HG02870 (cell line): ENCODE results near the gene CXXC5.

Experiments used
- ATAC-seq: cut with Tn5 transposase; IDR thresholded peaks from one replicate; pipeline ENCODE4 v1.9.1; 2021; ENCODE audit warnings: mild to moderate bottlenecking, moderate library complexity; ENCODE audit not compliant: unreplicated experiment

Gene CXXC5

DNA sequence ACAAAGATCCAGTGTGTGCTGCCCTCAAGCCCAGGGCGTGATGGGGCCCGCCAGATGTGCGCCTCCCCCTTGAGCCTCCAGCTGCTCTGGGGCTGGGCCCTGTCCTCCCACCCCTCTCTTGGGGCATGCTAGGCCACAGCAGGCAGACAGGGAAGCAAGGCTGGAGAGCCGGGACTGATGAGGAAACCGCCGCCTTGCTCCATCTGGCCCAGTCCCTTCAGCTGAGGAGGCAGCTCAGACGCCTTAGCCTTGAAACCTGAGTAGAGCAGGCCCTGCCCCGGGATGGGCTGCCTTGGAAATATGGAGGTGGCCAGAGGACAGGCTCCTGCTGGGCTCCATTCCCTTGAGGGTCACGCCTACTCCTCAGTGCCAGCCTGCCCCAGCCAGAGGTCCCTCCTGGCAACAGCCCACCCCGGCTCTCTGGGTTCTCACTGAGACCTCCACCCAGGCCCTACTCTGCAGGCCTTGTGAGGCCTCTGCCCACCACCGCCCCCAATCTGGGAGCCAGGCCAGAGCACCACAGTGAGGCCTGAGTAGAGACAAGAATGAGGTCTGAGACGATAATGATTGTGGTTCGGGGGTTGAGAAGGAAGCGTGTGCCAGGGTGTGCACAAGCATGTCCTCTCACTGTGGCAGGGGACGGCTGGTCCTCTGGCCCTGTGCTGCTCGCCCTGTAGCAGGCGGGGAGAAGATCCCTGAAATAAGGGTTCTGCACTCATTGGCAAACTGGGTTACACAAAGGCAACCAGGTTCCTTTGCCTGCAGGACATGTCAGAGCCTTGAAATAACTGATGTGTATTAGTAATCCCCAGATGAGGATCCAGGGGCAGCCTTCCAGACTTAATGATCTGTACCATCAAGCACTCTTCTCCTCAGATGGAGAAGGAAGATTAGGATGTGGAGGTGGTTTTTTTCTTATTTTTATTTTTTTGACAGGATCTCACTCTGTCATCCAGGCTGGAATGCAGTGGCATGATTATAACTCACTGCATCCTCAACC is 30.9 kb downstream of the CXXC5 start:
- no peak for ATAC-seq

DNA sequence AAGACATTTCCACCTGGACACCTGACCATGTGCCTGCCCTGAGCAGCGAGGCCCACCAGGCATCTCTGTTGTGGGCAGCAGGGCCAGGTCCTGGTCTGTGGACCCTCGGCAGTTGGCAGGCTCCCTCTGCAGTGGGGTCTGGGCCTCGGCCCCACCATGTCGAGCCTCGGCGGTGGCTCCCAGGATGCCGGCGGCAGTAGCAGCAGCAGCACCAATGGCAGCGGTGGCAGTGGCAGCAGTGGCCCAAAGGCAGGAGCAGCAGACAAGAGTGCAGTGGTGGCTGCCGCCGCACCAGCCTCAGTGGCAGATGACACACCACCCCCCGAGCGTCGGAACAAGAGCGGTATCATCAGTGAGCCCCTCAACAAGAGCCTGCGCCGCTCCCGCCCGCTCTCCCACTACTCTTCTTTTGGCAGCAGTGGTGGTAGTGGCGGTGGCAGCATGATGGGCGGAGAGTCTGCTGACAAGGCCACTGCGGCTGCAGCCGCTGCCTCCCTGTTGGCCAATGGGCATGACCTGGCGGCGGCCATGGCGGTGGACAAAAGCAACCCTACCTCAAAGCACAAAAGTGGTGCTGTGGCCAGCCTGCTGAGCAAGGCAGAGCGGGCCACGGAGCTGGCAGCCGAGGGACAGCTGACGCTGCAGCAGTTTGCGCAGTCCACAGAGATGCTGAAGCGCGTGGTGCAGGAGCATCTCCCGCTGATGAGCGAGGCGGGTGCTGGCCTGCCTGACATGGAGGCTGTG is 32.4 kb downstream of the CXXC5 start:
- ATAC-seq: no peak

DNA sequence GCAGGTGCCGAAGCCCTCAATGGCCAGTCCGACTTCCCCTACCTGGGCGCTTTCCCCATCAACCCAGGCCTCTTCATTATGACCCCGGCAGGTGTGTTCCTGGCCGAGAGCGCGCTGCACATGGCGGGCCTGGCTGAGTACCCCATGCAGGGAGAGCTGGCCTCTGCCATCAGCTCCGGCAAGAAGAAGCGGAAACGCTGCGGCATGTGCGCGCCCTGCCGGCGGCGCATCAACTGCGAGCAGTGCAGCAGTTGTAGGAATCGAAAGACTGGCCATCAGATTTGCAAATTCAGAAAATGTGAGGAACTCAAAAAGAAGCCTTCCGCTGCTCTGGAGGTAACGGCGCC is 32.9 kb downstream of the CXXC5 start:
- ATAC-seq: no peak

DNA sequence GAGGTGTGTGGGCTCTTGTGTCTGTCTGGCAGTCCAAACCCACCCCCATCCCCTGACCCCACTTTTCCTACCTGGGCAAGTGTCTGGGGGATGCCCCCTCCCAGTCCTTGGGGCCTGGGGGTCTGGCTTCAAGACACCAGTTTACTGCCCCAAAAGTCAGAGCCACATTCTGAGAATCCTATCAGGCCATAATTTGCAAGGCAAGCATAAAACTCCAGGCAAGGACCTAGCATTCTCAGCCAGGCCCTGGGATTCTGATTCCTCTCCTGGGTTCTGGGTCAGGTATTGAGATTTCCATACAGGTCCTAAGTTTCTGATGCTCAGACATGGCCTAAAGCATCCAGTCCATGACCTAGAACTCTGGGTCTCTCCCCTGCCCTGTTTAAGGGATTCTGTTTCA is 33.3 kb downstream of the CXXC5 start:
- no peak for ATAC-seq

DNA sequence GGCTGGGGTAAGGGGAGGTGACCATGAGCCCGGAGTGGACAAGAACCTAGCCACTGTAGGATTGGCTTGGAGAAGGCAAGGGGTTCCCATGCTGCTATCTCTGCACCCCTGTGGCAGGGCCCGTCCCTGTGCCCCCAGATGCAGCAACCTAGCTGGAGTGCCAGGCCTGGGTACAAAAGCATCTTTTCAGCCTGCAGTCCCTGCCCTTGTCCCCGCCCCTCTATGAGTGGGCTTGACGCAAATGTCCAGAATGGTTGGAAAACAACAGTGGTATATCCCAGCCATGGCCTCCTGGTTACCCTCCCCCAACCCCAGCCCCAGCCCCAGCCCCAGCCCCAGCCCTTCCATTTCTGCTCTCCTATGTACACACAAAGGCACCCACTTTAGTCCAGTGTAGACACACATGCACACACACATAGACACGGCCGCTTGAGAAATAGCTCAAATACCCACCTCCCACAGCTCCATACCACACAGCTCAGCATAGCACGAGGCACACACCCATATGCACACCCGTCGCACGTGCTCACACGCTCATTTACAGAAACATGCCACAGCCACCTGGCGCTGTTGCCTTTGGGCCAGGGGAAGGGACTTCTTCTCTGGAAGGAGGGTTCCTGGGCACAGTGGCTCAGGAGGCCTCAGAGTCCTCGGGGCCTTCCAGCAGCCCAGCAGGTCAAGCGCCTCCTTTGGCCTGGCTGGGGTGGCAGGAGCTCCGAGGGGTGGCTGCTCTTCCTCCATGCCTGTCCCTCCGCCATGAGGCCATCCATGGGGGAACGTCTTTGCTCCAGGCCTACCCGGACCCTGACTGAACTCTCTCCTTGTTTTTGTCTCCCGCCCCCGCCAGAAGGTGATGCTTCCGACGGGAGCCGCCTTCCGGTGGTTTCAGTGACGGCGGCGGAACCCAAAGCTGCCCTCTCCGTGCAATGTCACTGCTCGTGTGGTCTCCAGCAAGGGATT is 34.1 kb downstream of the CXXC5 start:
- ATAC-seq: no peak

DNA sequence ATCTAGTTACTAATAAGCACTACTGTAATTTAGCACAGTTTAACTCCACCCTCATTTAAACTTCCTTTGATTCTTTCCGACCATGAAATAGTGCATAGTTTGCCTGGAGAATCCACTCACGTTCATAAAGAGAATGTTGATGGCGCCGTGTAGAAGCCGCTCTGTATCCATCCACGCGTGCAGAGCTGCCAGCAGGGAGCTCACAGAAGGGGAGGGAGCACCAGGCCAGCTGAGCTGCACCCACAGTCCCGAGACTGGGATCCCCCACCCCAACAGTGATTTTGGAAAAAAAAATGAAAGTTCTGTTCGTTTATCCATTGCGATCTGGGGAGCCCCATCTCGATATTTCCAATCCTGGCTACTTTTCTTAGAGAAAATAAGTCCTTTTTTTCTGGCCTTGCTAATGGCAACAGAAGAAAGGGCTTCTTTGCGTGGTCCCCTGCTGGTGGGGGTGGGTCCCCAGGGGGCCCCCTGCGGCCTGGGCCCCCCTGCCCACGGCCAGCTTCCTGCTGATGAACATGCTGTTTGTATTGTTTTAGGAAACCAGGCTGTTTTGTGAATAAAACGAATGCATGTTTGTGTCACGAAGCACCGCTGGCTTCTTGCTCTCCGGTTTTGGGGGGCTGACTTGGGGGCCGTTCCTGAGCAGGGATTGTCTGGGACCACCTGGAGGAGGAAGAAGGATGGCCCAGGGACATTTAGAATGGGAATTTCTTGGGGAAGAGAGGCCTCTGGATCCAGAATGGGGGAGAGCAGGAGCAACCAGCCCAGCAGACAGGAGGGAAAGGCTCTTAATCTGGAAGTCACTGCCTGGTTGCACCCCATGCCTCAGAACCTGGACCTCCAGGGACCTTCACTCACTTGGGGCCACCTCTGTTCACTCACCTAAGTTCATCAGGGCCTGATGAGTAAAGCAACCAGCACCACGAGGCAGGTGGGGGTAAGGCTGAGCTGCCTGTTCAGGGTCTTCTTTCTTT is 35.4 kb downstream of the CXXC5 start:
- no peak for ATAC-seq

DNA sequence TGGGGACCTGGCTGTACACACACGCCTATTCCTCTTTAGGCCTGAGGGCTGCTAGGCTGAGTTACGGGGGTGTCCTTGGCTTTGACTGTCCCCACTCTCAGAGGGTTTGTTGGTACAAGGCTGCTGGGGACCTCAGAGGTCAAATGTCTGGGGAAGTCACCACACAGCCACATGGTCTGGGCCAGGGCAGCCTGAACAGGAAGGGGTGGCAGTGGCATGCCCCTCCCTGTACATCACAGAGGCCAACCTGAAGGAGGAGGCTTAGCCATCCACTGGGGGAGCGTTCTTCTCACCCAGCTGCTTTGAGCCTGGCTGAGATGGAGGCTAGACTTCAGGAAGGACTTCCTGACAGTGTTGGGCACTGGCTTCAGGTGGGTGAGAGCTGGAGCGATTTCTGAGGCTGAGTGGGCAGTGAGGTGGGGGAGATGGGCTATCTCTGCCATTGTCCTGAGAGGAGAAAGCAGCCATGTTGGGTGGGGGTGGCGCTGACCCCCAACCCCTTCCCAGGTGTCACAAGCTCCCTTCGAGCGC is 36.3 kb downstream of the CXXC5 start:
- no peak for ATAC-seq

DNA sequence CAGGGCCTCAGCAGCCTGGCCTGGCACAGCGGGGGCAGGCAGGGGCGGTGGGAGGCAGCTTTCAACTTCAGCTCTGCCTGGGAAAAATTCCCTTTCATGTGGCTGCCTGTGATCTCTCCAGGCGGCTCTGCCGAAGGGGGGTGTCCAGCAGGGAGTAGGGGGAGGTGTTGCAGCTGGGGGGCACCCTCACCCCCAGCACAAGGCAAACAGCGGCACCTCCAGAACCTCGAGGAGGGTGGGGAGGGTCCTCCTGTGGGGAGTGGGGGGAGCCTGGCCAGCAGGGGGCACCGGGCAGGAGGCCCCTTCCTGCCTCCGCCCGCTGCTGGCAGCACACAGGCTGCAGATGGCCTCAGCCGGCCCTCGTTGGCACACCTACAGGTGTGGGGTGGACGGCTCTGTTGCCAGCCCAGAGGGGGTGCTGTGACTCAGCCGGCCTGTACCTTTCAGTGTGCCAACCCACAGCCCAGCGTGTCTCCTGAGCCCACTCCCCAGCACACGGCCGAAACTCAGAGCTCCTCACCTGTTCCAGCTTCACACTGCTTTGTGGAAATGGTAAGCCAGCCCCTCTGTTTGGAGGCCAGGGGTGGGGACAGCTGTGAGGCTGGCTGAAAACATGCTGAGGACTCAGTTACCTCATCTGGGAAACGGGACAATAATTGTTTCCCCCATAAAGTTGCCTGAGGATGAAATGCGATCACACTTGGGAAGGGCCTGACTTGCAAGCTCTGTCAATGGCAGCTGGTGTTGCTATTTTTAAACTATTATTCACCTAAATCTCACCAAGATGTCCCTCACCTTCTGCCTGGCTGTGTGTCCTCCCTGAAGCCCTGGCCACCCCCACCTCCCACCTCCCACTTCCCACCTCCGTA is 37.0 kb downstream of the CXXC5 start:
- ATAC-seq: no peak

DNA sequence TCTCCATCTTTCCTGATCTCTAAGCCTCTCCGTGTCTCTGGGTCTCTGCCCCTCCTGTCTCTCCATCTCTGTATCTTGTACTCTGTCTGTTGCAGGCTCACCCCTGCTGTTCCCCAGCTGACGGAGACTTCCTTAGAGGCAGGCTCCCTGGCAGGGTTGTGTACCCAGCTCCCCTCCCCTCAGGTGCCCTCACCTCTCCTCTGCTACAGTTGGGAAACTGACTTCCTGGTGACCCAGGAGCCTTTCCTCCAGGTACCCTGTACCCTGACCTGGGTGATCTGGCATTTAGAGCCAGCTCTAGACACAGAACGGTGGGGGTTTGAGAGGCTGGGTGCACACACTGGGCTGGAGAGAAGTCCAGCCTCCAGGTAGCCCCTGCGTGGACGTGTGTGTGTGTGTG is 37.7 kb downstream of the CXXC5 start:
- ATAC-seq: no peak

DNA sequence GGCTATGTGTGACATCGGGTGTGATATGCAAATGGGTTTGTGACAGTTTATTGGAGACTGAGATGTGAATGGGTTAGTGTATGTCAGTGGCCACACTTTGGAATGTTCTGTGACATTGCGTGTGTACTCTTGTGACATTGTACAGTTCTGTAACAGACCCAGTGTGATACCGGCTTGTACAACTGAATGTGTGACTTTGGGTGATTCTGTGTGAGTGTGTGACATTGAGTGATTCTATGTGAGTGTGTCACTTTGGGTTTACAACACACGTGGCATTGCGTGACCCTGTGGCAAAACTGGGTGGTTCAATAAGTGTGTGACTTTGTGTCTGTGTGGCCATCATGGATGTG is 38.2 kb downstream of the CXXC5 start:
- no peak for ATAC-seq

DNA sequence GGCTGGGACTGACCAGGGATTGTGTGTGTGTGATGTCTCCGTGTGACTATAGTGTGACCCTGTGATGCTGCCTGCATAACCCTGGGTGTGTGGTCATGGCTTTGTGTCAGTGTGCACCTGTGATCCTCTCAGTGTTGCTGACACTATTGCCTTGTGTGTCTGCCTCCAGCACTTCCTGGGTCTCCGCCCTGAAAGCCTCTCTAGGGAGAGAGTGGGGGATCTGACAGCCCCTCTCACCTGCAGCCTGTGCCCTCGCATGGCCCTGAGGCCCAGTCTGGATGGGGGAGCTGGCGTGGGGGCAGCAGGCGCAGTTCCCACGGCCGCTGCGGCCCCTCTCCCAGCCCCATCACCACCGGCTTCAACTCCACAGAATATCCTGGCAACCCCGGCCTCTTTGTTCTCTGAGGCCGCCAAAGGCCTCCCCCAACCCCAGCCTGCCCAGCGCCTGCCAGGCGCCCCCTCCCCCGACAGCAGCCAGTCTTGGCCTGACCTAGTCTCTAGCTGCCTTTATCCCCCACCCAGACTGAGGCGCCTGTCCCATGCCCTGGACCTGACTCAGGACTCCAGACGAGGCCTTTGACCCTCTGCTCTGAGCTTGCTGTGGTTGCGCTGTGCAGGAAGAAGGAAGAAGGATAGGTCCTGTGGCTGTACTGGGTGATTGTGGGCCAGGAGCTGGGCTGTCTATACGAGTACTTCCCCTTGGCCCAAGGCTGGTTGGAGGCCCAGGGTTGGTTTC is 38.7 kb downstream of the CXXC5 start:
- ATAC-seq: no peak

DNA sequence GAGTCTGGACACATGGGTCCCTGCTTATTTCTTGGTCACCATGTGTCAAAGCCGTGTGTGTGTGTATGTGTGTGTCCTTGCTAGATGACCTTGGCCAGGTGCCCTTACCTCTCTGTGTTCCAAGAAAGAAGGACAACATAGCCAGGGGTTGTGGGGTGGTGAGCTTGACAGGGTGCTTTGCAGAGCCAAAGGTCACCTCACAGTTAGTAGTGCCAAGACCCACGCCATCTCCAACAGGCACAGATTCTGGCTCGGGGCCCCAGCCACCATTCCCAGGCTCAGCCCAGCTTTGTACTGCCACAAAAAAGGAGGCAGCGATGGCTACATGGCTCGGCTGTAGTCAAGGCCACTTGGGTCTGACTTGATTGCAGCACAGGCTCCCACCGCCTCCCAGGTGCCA is 39.5 kb downstream of the CXXC5 start:
- ATAC-seq: no peak

DNA sequence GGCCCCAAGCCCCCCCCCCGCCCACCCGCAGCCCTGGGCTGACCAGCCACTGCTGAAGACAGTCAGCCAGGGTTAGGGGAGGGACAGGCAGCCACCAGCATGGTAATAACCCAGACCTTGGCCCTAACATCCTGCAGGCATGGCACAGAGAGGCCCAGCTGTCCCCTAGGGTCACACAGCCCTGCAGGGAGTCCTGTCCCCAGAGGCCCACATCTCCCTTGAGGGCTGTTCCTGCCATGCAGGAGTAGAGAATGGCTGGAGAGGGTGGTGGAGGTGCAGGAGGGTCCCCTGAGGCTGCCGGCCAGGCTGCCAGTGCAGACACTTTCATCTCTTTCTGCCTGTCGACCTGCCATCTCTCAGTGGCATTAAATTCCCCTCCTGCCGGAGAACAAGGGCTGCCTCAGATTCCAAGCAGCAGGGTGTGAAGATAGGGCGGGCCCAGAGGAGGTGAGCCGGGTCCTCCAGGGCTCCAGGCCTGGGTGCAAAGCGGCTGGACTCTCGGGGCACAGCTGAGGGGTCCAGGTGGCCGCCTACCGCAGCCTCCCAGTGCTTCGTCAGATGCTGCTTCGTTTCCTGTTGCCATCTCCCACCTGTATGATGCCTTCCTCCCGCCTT is 40.0 kb downstream of the CXXC5 start:
- ATAC-seq: no peak

DNA sequence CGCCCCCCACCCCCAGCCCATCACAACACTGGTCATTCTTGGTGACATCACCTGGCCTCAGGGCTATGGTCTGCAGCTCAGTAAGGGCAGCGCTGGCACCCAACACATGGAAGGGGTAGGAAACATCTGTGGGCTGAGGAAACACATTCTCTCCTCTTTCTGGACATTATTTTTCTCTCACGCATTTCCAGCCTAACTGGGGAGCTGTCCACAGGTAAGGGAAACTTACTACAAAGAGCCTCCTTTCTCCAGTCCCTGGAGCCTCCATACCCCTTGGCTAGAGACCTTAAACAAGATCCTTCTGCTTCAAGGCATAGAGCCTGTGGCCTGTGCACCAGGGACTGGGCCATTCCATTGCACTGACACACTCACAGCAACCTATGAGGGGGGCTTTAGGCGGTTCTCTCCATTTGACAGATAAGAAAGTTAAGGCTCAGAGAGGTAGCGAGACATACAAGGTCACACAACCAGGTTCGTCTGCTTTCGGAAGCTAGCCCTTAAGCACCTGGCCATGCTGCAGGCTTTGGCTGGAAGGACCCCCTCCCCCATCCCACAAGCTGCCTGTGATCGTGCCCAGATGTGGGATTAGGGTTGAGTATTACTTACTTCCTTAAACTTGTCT is 40.7 kb downstream of the CXXC5 start:
- no peak for ATAC-seq

DNA sequence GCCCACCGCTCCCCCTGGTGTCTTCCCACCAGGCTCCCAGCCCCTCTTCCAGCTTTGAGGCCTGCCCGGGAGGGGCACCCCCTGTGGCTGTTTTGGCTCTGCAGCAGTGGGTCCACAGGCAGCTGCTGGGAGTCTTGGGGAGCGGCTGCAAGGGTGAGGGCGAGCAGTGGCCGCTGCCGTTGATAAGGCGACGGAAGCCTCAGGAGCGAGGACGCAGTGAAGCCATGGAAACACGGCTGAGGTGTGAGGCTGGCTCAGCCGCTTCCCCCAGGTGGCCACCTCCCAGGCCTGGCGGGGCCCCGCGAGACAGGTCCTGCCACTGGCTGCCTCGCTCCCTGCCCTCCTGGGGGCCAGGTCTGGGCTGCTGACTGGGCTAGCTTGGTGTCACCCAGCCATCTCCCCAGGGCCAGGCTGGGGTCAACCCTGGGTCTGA is 41.5 kb downstream of the CXXC5 start:
- ATAC-seq: no peak

DNA sequence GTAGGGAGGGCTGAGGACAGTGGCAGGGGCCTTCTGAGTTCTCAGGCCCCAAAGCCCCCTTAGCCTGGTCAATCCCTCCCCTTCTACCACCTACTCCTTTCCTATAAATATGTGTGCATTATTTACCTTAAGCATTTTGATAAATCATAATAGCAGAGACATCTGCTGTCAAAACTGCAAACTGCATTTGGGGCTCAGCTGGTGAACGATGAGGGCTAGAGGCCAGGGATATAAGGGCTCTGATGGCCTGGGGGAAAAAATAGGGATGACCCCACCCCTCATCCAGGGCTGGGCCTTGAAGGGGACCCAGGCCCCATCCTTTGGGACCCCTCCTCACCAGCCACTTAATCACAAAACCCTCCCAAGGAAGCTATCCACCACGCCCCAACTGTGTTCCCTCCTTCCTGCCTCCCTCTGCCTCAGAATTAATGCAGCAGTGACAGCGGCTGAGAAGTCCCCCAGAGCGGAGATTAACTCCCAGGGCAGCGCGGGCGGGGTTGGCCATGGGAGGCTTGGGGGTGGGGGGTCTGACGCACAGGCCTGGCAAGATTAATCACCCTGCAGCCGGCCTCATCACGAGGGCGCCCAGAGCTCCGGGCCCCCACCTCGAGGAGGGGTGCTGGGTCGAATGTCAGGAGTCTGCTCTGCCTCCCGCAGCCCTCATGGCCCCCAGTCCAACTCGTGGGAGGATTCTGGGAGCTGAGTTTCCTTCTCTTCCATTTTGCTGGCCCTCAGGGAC is 42.1 kb downstream of the CXXC5 start:
- ATAC-seq: no peak
